ENCODE results near the gene CCDC78.

Gene CCDC78

GRCh38 chr16:727291-727977, 1.2 kb upstream of the CCDC78 start:
- Histone ChIP-seq H3K36me3 (ENCODE audit: low read depth) (0 out of 2 replicates have a peak, but pooled peaks cover 4% of the 10 kb centered on the region), H3K9me3 (ENCODE audit: severe bottlenecking) (no peaks in the 10 kb centered on the region), H3K4me3 (ENCODE audit: severe bottlenecking) (peak overlapping the region; percentile 43), H3K4me1 (ENCODE audit: insufficient read depth, poor library complexity, severe bottlenecking) (no peaks in the 10 kb centered on the region), H3K27ac (ENCODE audit: poor library complexity, severe bottlenecking) (peak overlapping the region; percentile 64), H3K27me3 (ENCODE audit: insufficient read depth, poor library complexity, severe bottlenecking) (no peaks in the 10 kb centered on the region)
- no peak for DNase-seq (ENCODE audit: low spot score)
- TF ChIP-seq CTCF (IDR thresholded peaks at IDR 0.05; ENCODE audit: poor library complexity, severe bottlenecking), result no peak
- no peak for ATAC-seq (ENCODE audit: low read depth)

DNA sequence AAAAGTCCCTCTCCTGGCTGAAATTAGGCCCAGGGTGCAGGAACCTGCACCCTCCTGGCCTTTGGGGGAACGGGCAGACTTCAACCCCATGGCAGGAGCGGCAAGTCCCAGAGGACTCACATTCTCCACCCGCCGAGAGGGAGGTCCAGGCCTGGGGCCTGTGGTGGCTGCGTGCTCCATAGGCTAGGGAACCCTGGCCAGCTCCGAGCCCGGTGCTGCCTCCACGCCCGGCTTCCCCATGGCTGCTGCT, 130 bp downstream of the CCDC78 start:
- H3K27ac ChIP-seq (ENCODE audit: poor library complexity, severe bottlenecking), result peak overlapping the region; percentile 64
- ATAC-seq (ENCODE audit: low read depth), result no peak
- no peaks in the 10 kb centered on the region for H3K27me3 ChIP-seq (ENCODE audit: insufficient read depth, poor library complexity, severe bottlenecking)
- no peaks in the 10 kb centered on the region for H3K4me1 ChIP-seq (ENCODE audit: insufficient read depth, poor library complexity, severe bottlenecking)
- peak overlapping the region; percentile 43 for H3K4me3 ChIP-seq (ENCODE audit: severe bottlenecking)
- TF ChIP-seq CTCF (IDR thresholded peaks at IDR 0.05; ENCODE audit: poor library complexity, severe bottlenecking), result no peak
- no peak for DNase-seq (ENCODE audit: low spot score)
- no peaks in the 10 kb centered on the region for H3K36me3 ChIP-seq (ENCODE audit: low read depth)
- no peaks in the 10 kb centered on the region for H3K9me3 ChIP-seq (ENCODE audit: severe bottlenecking)

DNA sequence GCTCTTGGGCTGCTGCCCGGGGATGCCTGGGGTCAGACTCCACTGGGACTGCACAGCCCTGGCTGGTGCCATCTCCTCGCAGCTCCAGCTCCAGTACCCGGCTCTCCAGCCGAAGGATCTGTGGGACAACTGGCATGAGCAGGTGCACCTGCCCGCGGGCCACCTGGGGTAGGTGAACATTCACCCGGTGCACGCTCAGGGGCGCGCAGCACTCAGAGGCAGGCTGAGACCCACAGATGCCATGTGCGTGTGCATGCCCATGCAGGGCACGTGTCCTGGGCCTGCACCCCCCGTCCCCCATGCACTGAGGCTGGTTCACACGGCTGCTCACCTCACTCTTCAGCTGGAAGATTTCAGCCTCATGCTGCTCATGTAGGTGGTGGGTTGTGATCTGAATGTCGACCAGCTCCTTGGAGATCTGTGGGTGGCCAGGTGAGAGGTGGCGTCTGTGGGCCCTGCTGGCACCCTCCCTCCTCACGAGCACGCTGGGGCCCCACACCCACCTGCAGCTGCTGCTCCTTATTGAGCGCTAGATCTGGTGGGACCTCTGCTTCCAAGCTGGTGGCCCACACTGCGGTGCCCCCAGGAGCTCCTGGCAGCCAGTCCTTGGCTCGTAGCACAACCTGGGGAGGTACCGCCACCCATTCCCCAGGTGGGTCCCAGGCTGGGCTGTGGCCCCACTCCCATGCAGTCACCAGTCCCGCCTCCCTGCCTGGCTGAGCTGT, 618 bp downstream of the CCDC78 start:
- Histone ChIP-seq H3K9me3 (ENCODE audit: severe bottlenecking) (no peaks in the 10 kb centered on the region), H3K4me3 (ENCODE audit: severe bottlenecking) (no peak overlapping the region), H3K27me3 (ENCODE audit: insufficient read depth, poor library complexity, severe bottlenecking) (no peaks in the 10 kb centered on the region), H3K36me3 (ENCODE audit: low read depth) (no peaks in the 10 kb centered on the region), H3K27ac (ENCODE audit: poor library complexity, severe bottlenecking) (no peak overlapping the region), H3K4me1 (ENCODE audit: insufficient read depth, poor library complexity, severe bottlenecking) (no peaks in the 10 kb centered on the region)
- DNase-seq (ENCODE audit: low spot score) (no peak), ATAC-seq (ENCODE audit: low read depth) (no peak)
- TF ChIP-seq CTCF (IDR thresholded peaks at IDR 0.05; ENCODE audit: poor library complexity, severe bottlenecking), result no peak

- DNase-seq (ENCODE audit: low spot score), result no peak
- TF ChIP-seq CTCF (IDR thresholded peaks at IDR 0.05; ENCODE audit: poor library complexity, severe bottlenecking), result no peak
- Histone ChIP-seq H3K9me3 (ENCODE audit: severe bottlenecking) (no peaks in the 10 kb centered on the region), H3K36me3 (ENCODE audit: low read depth) (no peaks in the 10 kb centered on the region), H3K4me3 (ENCODE audit: severe bottlenecking) (no peak overlapping the region), H3K27ac (ENCODE audit: poor library complexity, severe bottlenecking) (no peak overlapping the region), H3K4me1 (ENCODE audit: insufficient read depth, poor library complexity, severe bottlenecking) (peaks cover 1% of the 10 kb centered on the region), H3K27me3 (ENCODE audit: insufficient read depth, poor library complexity, severe bottlenecking) (no peaks in the 10 kb centered on the region)
- ATAC-seq (ENCODE audit: low read depth), result no peak
These were observed 1.2 kb downstream of the CCDC78 start for GRCh38 chr16:725041-725376.

Data from RWPE2 (cell line).